SK-N-SH treated with all-trans-retinoic acid at 6 μM for 48 hours (cell line): Measurements from ENCODE around the gene ADCY5.

Experiments
- ATAC-seq: fragments of 200-7000 bp; cut with Tn5 transposase; 3 replicates; pipeline ENCODE4 v1.9.1; 2020; ENCODE audit warnings: mild to moderate bottlenecking, moderate library complexity
- ARNTL ChIP-seq: fragments of 450-650 bp; formaldehyde crosslinking; IDR thresholded peaks from 2 replicates; pipeline ENCODE4 v1.5.0; 2020; ENCODE audit warnings: low read depth, mild to moderate bottlenecking, moderate library complexity, borderline replicate concordance
- BACH2 ChIP-seq: fragments of 250-450 bp; sonication (Bioruptor Pico); IDR thresholded peaks from 2 replicates; pipeline ENCODE4 v1.9.0; 2021; ENCODE audit warnings: mild to moderate bottlenecking, borderline replicate concordance
- CSDC2 ChIP-seq: fragments of 250-450 bp; sonication (Bioruptor Pico); IDR thresholded peaks from 2 replicates; pipeline ENCODE4 v1.5.0; 2020; ENCODE audit warnings: mild to moderate bottlenecking, moderate library complexity
- CSRNP3 ChIP-seq: fragments of 250-450 bp; sonication (Bioruptor Pico); IDR thresholded peaks from 2 replicates; pipeline ENCODE4 v1.5.1; 2021; ENCODE audit warnings: mild to moderate bottlenecking, moderate library complexity
- GLIS3 ChIP-seq: fragments of 250-450 bp; sonication (Bioruptor Pico); IDR thresholded peaks from 2 replicates; pipeline ENCODE4 v1.5.0; 2020; ENCODE audit warnings: mild to moderate bottlenecking, moderate library complexity
- ISL1 ChIP-seq: fragments of 250-450 bp; sonication (Bioruptor Pico); IDR thresholded peaks from 2 replicates; pipeline ENCODE4 v2.1.2; 2022; ENCODE audit warnings: mild to moderate bottlenecking, moderate library complexity
- OSR1 ChIP-seq: fragments of 250-450 bp; sonication (Bioruptor Pico); IDR thresholded peaks from 2 replicates; pipeline ENCODE4 v1.8.0; 2022; ENCODE audit warnings: moderate library complexity, mild to moderate bottlenecking, inconsistent platforms
- PATZ1 ChIP-seq: fragments of 250-450 bp; sonication (Bioruptor Pico); IDR thresholded peaks from 2 replicates; pipeline ENCODE4 v1.8.0; 2020; ENCODE audit warnings: mild to moderate bottlenecking, moderate library complexity, borderline replicate concordance
- POU6F1 ChIP-seq: fragments of 250-450 bp; sonication (Bioruptor Pico); IDR thresholded peaks from 2 replicates; pipeline ENCODE4 v1.8.0; 2021; ENCODE audit warnings: low read depth, mild to moderate bottlenecking, moderate library complexity, borderline replicate concordance
- PPARA ChIP-seq: fragments of 250-450 bp; sonication (Bioruptor Pico); IDR thresholded peaks from 2 replicates; pipeline ENCODE4 v1.5.0; 2020; ENCODE audit warnings: mild to moderate bottlenecking, borderline replicate concordance
- RARB ChIP-seq: fragments of 250-450 bp; sonication (Bioruptor Pico); IDR thresholded peaks from 2 replicates; pipeline ENCODE4 v1.8.0; 2021; ENCODE audit warnings: mild to moderate bottlenecking, moderate library complexity
- SNAI2 ChIP-seq: fragments of 250-450 bp; sonication (Bioruptor Pico); IDR thresholded peaks from 2 replicates; pipeline ENCODE4 v1.5.0; 2020; ENCODE audit warnings: mild to moderate bottlenecking, moderate library complexity
- TCF4 ChIP-seq: fragments of 250-450 bp; sonication (Bioruptor Pico); IDR thresholded peaks from 2 replicates; pipeline ENCODE4 v1.8.0; 2021; ENCODE audit warnings: mild to moderate bottlenecking, moderate library complexity, borderline replicate concordance
- TOX ChIP-seq: fragments of 250-450 bp; sonication (Bioruptor Pico); IDR thresholded peaks from 2 replicates; pipeline ENCODE4 v1.8.0; 2021; ENCODE audit warnings: mild to moderate bottlenecking, moderate library complexity, borderline replicate concordance
- TSHZ2 ChIP-seq: fragments of 250-450 bp; sonication (Bioruptor Pico); IDR thresholded peaks from 2 replicates; pipeline ENCODE4 v1.5.0; 2020; ENCODE audit warnings: mild to moderate bottlenecking, moderate library complexity
- ZC3H10 ChIP-seq: fragments of 250-450 bp; sonication (Bioruptor Pico); IDR thresholded peaks from 2 replicates; pipeline ENCODE4 v1.5.1; 2021; ENCODE audit warnings: mild to moderate bottlenecking, moderate library complexity
- ZFP3 ChIP-seq: fragments of 250-450 bp; sonication (Bioruptor Pico); IDR thresholded peaks from 2 replicates; pipeline ENCODE4 v1.5.0; 2020; ENCODE audit warnings: mild to moderate bottlenecking, moderate library complexity
- ZFP30 ChIP-seq: fragments of 450-650 bp; formaldehyde crosslinking; IDR thresholded peaks from 2 replicates; pipeline ENCODE4 v1.5.0; 2022; ENCODE audit warnings: mild to moderate bottlenecking, moderate library complexity
- ZNF565 ChIP-seq: fragments of 450-650 bp; formaldehyde crosslinking; conservative IDR thresholded peaks from 2 replicates; pipeline ENCODE4 v1.5.0; 2020; ENCODE audit warnings: low read depth, mild to moderate bottlenecking, moderate library complexity
- ZNF70 ChIP-seq: fragments of 450-650 bp; formaldehyde crosslinking; IDR thresholded peaks from 2 replicates; pipeline ENCODE4 v1.5.0; 2020; ENCODE audit warnings: mild to moderate bottlenecking, moderate library complexity
- ZNF8 ChIP-seq: fragments of 450-650 bp; formaldehyde crosslinking; IDR thresholded peaks from 2 replicates; pipeline ENCODE4 v1.5.0; 2020; ENCODE audit warnings: mild to moderate bottlenecking, moderate library complexity

The ADCY5 gene

GRCh38 chr3:123447416-123447748 is 1.5 kb downstream of the ADCY5 start:
- TF ChIP-seq CSRNP3 (CRISPR knock-in tag): no peak
- ATAC-seq: no peak

- no peak for ATAC-seq
- TF ChIP-seq RARB (CRISPR knock-in tag): no peak
- no peak for TF ChIP-seq CSRNP3 (CRISPR knock-in tag)
- no peak for TF ChIP-seq PPARA (CRISPR knock-in tag)
- TF ChIP-seq TOX (CRISPR knock-in tag): no peak
- TF ChIP-seq ISL1: no peak
- no peak for TF ChIP-seq GLIS3 (CRISPR knock-in tag)
- TF ChIP-seq ZFP3 (CRISPR knock-in tag): no peak
- no peak for TF ChIP-seq ZNF8
- no peak for TF ChIP-seq ARNTL (CRISPR knock-in tag)
- no peak for TF ChIP-seq ZFP30 (CRISPR knock-in tag)
- TF ChIP-seq POU6F1 (CRISPR knock-in tag): no peak
- no peak for TF ChIP-seq OSR1
- TF ChIP-seq PATZ1 (CRISPR knock-in tag): no peak
- no peak for TF ChIP-seq SNAI2
- no peak for TF ChIP-seq TCF4 (CRISPR knock-in tag)
- no peak for TF ChIP-seq BACH2 (CRISPR knock-in tag)
- no peak for TF ChIP-seq TSHZ2 (CRISPR knock-in tag)
- no peak for TF ChIP-seq CSDC2 (CRISPR knock-in tag)
- TF ChIP-seq, all 23 proteins: peak for 0
Observed at GRCh38 chr3:123446610-123447109, 2.2 kb downstream of the ADCY5 start.

GRCh38 chr3:123446210-123446609 is 2.7 kb downstream of the ADCY5 start:
- no peak for ATAC-seq
- TF ChIP-seq POU6F1 (CRISPR knock-in tag): no peak
- no peak for TF ChIP-seq ISL1
- TF ChIP-seq ZNF70 (CRISPR knock-in tag): no peak
- no peak for TF ChIP-seq CSDC2 (CRISPR knock-in tag)
- TF ChIP-seq ZNF565 (CRISPR knock-in tag): no peak
- TF ChIP-seq ZC3H10 (CRISPR knock-in tag): no peak
- no peak for TF ChIP-seq ZFP30 (CRISPR knock-in tag)
- no peak for TF ChIP-seq PATZ1 (CRISPR knock-in tag)
- no peak for TF ChIP-seq ZFP3 (CRISPR knock-in tag)
- TF ChIP-seq PPARA (CRISPR knock-in tag): no peak
- no peak for TF ChIP-seq RARB (CRISPR knock-in tag)
- TF ChIP-seq ZNF8: no peak
- TF ChIP-seq SNAI2: no peak
- TF ChIP-seq CSRNP3 (CRISPR knock-in tag): no peak
- TF ChIP-seq OSR1: no peak
- TF ChIP-seq TCF4 (CRISPR knock-in tag): no peak
- no peak for TF ChIP-seq BACH2 (CRISPR knock-in tag)
